Measurements from ENCODE around the gene ARHGAP44.

Gene ARHGAP44

DNA sequence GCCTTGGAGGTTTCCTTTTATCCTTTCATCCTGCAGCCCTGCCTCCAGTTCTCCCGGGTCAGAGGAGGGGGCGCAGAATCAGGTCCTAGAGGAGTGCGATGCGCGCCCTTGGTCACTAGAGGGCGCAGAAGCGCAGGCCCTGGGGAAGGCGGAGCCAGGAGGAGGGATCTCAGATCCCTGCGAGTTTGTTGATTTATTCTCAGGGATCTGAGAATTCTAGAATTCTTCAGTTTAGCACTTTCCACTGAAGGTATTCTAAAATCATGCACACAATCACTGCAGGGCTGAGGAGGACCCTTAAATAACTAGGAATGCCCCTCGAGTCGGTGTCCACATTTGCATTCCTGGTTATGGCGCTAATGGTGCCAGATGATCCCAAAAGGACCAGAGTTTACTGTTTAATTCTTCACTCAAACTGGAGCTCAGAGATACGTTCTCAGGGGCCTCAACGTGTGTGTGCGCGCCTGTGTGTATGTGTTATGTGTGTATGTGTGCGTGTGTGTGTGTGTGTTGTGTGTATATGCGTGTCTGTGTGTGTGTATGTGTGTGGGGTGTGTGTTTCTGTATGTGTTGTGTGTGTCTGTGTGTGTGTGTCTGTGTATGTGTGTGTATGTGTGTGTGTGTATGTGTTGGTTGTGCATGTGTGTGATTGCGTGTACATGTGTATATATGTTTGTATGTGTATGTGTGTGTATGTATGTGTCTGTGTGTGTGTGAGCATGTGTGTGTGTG is 235.4 kb downstream of the ARHGAP44 start:
- peak; percentile 39 for DNase-seq (ENCODE audit: low spot score)

DNA sequence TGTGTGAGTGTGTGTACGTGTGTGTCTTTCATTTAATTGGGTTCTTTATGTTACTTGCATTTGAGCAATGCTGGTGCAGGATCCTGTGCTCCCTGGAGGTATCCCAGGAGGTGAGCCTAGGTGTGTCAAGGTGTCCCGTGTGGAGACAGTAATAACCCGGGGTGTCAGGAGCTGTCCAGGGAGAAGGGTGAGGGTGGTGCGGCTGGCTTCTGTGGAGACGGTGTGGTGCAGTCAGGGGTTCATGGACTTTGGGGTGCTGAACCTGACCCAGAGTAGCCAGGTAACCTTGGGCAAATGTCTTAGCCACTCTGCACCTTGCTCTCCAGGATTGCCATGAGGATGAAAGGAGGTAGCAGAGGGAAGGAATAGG is 235.9 kb downstream of the ARHGAP44 start:
- no peak for DNase-seq (ENCODE audit: low spot score)

DNA sequence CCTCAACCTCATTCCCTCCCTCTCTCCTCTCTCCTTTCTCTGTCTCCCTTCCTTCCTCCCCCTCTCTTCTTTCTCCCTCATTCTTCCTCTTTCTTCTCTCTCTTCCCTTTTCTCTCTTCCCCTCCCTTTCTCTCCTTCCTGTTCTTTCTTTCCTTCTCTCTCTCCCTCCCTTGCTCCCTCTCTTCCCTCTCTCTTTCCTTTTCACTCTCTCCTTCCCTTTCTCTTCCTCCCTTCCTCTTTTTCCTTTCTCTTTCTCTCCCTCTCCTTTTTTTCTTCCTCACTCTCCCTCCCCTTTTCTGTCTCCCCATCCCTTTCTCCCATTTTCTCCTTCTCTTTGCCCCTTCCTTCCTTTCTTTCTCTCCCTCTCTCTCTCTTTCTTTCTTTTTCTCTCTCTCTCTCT is 236.4 kb downstream of the ARHGAP44 start:
- no peak for DNase-seq (ENCODE audit: low spot score)

DNA sequence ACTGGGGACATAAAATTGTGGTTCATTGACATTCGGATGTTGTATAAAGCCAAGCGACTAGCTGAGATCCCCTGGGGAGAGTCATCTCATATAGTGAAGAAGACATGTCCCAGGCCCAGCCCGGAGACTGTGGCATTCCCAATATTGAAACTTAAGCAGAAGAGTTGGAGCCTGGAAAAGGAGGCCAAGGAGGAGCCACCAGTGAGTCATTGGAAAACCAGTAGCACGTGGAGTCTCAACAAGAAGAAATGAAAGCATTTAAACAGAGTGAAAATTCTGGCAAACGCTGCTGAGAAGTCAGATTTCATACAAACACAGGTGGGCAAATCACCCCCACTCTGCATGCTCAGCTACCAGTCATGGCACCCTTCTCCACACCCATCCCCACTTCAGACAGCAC is 237.9 kb downstream of the ARHGAP44 start:
- no peak for DNase-seq (ENCODE audit: low spot score)

DNA sequence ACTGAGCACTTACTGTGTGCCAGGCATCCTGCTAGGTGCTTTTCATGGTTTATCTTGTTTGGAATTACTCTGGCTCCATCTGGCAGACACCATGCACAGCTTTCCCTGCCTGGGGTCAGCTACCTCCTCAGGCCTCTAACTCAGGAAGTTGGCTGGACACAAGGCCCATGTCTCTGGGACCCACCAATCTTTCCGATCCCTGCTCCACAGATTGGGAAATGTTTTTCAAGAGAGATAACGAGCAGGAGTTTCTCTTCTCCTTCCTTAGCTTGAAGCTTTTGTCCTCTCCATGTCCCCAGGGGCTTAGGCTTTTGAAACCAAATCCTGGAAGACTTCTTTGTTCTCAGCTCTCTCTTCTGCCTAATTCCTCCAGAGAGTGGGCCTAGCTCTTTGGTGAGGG is 240.0 kb downstream of the ARHGAP44 start:
- DNase-seq (ENCODE audit: low spot score) = no peak

DNA sequence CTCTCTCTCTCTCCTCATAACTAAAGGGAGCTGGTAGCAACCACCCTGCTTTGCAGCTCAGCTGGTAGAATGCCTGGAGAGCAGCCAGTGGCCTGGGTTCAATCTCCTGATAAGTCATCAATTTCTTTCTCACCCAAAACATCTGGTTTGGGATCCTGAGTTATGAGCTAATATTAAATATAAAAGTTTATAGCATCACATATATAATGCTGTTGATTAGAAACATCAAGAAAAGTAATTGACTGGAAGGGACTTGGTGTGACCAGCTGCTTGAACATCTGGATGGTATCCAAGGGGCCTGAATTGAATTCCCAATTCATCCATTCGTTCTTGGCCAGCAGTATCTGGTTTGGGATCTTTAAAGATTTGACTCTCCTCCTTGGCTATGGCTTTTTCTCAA is 240.8 kb downstream of the ARHGAP44 start:
- DNase-seq (ENCODE audit: low spot score) = no peak

DNA sequence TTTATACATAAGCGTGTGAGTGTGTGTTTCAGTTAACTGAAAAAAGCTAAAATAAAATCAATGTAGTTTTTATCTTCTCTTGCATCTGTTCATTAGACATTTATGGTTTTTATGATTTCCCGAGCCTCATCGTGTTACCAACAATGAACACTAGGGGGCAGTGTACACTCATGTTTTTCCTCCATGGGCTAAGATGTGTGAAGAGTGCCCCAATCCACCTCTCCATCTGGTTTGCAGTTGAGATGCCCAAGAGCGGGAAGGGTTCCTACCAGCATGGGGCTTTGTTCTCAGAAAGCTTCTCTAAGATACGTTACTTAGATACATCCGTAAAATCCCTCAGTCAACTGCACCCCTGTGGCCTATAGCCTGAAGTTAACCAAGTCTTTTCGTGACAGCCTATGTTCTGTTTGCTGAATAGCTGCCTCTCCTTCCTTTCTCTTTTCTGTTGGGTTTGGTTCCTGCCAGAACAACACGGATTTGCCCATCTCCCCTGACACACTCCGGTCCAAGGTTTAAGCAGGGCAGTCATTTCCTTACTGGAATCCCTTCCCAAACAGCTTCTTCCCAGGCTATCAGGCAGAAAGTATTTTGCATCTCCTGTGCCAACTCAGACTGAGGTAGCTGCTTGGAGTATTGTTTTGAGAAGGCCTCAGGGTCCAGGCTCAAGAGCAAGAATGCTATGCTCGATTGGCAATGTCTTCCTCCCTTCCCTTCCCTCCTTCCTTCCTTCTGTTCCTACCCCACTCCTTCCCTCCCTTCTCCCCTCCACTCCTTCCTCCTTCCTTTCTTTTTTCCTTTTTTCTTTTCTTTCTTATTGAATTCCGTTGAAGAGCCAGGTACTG is 241.4 kb downstream of the ARHGAP44 start:
- peak; percentile 23 for DNase-seq (ENCODE audit: low spot score)

DNA sequence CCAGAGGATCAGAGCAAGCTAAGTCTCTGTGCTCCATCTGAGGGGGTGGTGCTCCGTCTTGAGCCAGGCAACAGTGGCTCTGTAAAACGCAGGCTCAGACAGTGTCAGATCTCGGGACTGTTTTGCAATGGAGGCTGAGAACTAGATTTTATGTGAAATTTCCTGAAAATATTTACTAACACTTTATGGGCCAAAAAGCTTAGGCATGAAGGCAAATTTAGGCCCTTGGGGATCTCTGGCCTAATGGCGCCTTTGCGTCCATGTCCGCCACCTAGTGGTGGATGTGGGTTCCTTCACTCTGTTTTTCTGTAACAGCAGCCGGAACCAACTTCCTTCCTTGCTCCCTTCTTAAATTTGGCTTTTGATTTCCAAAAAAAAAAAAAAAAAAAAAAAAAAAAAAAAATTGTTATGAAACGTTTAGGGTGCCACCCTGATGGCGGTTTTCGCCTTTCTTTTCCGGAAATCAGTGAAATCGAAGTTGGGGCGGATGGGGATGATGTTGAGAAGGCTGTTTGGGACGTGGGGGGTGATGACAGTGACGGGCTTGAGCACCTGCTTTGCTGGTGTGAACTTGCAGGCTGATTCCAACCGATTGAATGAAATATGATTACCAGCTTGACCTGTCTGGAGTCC is 242.5 kb downstream of the ARHGAP44 start:
- DNase-seq (ENCODE audit: low spot score) = no peak

DNA sequence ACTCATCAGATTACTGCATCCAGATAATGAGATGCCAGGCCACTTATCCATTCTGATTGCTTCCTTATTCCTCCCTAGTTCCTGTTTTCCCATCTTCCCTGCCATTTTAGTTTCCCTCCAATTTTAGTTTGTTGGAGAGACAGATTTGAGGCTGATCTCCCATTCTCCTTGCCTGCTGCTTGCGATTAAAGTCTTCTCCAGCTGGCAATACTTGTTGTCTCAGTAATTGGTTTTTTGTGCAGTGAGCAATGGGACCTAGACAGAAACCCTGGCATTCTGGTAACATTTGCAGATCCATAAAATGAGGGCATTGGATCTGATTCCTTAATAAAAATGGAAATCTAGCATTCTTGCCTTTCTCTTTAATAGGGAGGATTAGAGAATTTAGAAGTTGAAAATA is 246.1 kb downstream of the ARHGAP44 start:
- DNase-seq (ENCODE audit: low spot score) = no peak

DNA sequence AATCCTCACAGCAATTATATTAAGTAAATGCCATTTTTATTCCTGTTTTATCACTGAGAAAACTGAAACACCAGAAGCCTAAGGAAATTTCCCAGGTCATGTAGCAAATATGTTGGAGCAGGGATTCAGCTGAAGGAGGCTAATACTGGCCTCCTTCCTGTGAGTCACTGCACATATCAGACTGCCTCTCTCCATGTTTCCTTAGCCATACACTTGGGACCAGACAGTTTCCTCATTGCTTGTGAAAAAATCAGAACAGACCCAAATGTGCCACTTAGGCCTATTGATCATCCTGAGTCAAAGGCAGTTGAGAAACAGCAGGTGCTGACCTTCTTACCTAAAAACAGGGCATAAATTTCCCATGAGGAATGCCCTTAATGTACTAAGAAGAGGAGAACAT is 247.5 kb downstream of the ARHGAP44 start:
- no peak for DNase-seq (ENCODE audit: low spot score)

DNA sequence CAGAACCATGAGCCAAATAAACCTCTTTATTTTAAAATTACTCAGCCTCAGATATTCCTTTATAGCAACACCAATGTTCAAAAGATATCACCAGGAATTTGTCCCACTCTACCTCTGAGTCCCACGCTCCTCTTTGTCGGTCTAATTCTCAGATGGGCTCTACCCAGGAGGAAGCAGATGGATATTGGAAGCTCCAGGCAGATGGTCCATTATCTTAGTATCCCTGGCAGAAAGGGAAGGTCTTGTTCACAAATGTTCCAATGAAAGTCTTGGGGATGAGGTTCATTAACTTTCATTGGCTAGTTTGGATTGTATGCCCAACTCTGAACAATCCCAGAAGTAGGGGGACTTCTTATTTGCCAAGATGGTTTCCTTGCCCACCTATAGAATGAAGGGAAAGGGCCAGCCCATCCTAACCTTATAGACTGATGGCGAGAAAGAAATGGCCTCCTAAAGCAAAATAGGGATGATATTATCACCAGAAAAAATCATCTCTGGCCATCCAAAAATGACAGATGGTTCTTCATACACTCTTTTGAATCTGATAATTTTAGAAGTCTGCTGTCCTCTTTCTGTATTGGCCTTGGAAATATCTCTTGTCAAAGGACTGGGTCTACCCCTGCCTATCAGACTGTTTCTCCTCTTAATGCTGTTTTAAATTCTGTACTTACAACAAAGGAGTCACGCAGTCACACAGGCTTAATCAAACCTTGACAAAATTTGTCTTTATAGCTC is 249.8 kb downstream of the ARHGAP44 start:
- no peak for DNase-seq (ENCODE audit: low spot score)
